GM18951 (cell line): ENCODE results near the gene RGS19.

Source experiments
- POLR2A ChIP-seq: IDR thresholded peaks from 4 replicates; pipeline ENCODE4 v1.6.1; 2011; ENCODE audit warnings: mild to moderate bottlenecking; ENCODE audit not compliant: insufficient read length, insufficient read depth; ENCODE audit errors: extremely low read depth
- in situ Hi-C: fragments of 300-500 bp; cut with MboI; formaldehyde crosslinking; loops from one replicate; pipeline ENCODE4 v1.12.0; 2022; ENCODE audit warnings: low sequenced_read_pairs, mixed read lengths, inconsistent platforms; ENCODE audit not compliant: unreplicated experiment

RGS19 gene

DNA sequence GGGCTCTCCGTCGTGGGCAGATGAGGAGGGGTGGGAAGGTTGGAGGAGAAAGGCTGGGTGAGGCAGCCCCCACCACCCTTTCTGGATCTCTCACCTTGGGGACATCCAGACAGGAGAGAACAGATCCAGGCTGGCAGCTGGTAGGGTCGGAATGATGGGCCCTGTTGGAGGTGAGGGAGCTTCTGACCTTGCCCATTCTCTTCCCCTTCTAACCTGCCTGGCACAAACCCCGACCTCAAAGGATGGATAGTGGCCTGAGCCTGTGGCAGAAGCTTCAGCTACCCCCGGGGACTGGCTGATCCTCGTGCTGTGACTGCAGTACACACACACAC is 34.1 kb upstream of the RGS19 start:
- no peak for TF ChIP-seq POLR2A
- in situ Hi-C loops, result no loop called here

GRCh38 chr20:64112691-64113443 is 33.5 kb upstream of the RGS19 start:
- in situ Hi-C loops, result no loop called here
- no peak for TF ChIP-seq POLR2A

GRCh38 chr20:64111841-64112641 is 32.7 kb upstream of the RGS19 start:
- in situ Hi-C loops, result no loop called here
- TF ChIP-seq POLR2A, result no peak

- no peak for TF ChIP-seq POLR2A
- in situ Hi-C loops, result no loop called here
Observed at GRCh38 chr20:64110411-64111068, 31.2 kb upstream of the RGS19 start.

GRCh38 chr20:64109831-64110391 is 30.6 kb upstream of the RGS19 start:
- TF ChIP-seq POLR2A, result no peak
- in situ Hi-C loops, result no loop called here

GRCh38 chr20:64108731-64109681 is 29.7 kb upstream of the RGS19 start:
- no peak for TF ChIP-seq POLR2A

GRCh38 chr20:64107736-64108457 is 28.6 kb upstream of the RGS19 start:
- in situ Hi-C loops, result no loop called here
- no peak for TF ChIP-seq POLR2A

More at GRCh38 chr20:64108731-64109681, 29.7 kb upstream of the RGS19 start:
- in situ Hi-C loops, result no loop called here

GRCh38 chr20:64106981-64107735 is 27.8 kb upstream of the RGS19 start, which contains the start of gene NPBWR2:
Gene NPBWR2, minus strand, starts transcription at chr20:64107565. Its CDS starts 734 bp downstream, at chr20:64106831.
- no peak for TF ChIP-seq POLR2A
- in situ Hi-C loops, result no loop called here

- in situ Hi-C loops, result no loop called here
- no peak for TF ChIP-seq POLR2A
Observed at GRCh38 chr20:64106435-64106961, 27.2 kb upstream of the RGS19 start.

GRCh38 chr20:64105846-64106434 is 26.6 kb upstream of the RGS19 start:
- in situ Hi-C loops, result no loop called here
- no peak for TF ChIP-seq POLR2A
